A549 treated with Hydrocortisone at 1 μM for 4 hours (cell line): ENCODE measurements around the gene ZNF540. TPM values are rescaled to one million over a fixed set of nuclear protein-coding genes. Genes with fewer than 3 reads are reported as not detected.

Experiments
- total RNA-seq: library from RNA; stranded (reverse); fragments of 200-300 nt; extraction: Qiagen RNA extraction; gene quantifications from 5 replicates; pipeline ENCODE4 v1.2.3, GENCODE V29; 2022

ZNF540 gene
- total RNA-seq = 0.03 to 0.23 TPM in 2 of 5 replicates, not detected in the others

GRCh38 chr19:37594304-37594981 lies at the start of gene ZNF540, which contains the start of gene ZNF571:
Gene ZNF540, plus strand, starts transcription at chr19:37594876. Its CDS starts 3,572 bp downstream, at chr19:37598448.
Gene ZNF571, minus strand, starts transcription at chr19:37594792. Its CDS starts 8,116 bp downstream, at chr19:37586676.

GRCh38 chr19:37655301-37655688 lies 60.6 kb downstream of the ZNF540 start, which contains the start of gene ZFP30:
Gene ZFP30, minus strand, starts transcription at chr19:37655465. Its CDS starts 7,643 bp downstream, at chr19:37647822.

Other genes starting within 250 kb of the ZNF540 start
- 2.4 to 4.4 TPM (median 3.0 TPM) in 5 replicates for gene ZNF527, start 223.8 kb upstream of the ZNF540 start, total RNA-seq
- 4.0 to 6.1 TPM (median 4.9 TPM) in 5 replicates for gene ZNF569, start 127.4 kb upstream of the ZNF540 start, total RNA-seq
- 2.5 to 4.7 TPM (median 3.9 TPM) in 5 replicates for gene ZNF570, start 125.5 kb upstream of the ZNF540 start, total RNA-seq
- 0.02 to 0.09 TPM (median 0.03 TPM) in 4 of 5 replicates, not detected in the other for gene ZNF793, start 87.9 kb upstream of the ZNF540 start, total RNA-seq
- gene ZNF571, start 84 bp upstream of the ZNF540 start, total RNA-seq = 0.70 to 1.6 TPM (median 1.2 TPM) in 5 replicates
- 6.0 to 9.7 TPM (median 7.1 TPM) in 5 replicates for gene ZFP30, start 60.6 kb downstream of the ZNF540 start, total RNA-seq
- gene ZNF607, start 124.9 kb downstream of the ZNF540 start, total RNA-seq = 3.5 to 5.8 TPM (median 4.9 TPM) in 5 replicates
- gene ZNF573, start 184.7 kb downstream of the ZNF540 start, total RNA-seq = 1.6 to 3.7 TPM (median 2.2 TPM) in 5 replicates